HG03066 (cell line): ENCODE measurements around the gene PALD1.

ENCODE experiments used
- ATAC-seq: cut with Tn5 transposase; IDR thresholded peaks from one replicate; pipeline ENCODE4 v1.9.1; 2021; ENCODE audit warnings: low read depth; ENCODE audit not compliant: unreplicated experiment

PALD1 gene

DNA sequence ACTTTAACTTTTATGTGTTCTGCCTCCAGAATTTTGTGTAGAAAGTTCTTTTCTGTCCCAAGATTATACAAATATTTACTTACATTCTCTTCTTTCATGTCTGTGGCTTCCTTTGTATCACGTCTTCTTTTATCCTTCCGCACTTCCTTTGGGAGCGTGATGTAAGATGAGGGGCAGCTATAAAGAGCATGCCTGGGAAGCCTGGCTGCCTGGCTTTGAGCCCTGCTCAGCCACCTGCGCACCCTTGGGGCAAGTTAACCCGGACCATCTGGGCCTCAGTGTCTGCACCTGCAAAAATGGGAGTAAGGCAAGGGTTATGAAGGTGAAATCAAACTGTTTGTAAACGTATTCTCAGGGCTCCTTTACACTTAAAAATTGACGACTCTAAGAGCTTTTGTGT lies 25.2 kb downstream of the PALD1 start:
- no peak for ATAC-seq

DNA sequence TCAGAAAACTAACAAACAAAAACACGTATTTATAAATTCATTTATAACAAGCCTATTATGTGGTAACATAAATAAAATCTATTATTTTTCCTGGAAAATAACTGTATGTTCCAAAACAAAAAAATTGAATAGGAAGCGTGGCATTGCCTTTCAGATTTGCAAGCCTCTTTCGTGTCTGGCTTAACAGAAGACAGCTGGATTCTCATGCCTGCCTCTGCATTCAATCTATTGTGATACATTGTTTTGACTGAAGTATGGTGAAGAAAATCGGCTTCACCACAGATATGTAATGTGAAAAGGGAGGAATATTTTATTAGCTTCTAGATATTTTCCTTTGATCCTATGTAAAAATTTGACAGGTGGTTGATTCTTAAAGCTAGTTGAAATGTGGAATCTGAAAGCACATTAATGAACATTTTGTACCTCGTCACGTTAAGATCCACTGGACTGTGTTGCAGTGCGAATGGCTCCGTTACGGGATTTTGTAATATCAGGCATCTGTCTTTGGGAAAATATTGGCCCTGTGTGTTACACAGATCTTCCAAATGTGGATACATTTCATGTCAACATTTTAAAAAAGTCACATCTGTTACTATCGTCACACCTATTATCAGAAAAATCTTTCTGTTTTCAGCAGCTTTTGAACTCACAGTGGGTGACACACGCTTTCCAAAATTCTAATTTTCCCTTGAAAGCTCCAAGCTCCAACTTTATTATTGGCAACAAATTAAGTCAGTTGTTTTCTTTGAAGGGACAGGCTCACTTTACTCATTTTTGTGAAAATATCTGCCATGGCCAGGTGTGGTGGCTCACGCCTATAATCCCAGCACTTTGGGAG lies 26.2 kb downstream of the PALD1 start:
- no peak for ATAC-seq

DNA sequence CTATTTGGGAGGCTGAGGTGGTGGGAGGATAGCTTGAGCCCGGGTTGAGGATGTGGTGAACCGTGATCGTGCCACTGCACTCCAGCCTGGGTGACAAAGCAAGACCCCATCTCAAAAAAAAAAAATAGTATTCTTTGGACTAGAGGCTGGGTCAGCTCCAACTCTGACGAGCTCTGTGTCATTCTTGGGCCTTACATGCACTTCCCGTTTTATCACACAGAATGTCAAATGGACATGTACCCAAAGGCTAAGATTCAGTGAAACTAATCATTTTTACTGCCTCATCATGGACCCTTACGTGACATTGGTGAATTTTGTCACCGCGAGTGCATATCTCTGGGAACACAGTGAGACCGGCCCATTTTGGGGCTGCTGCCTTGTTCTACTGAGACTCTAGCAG lies 27.3 kb downstream of the PALD1 start:
- no peak for ATAC-seq

DNA sequence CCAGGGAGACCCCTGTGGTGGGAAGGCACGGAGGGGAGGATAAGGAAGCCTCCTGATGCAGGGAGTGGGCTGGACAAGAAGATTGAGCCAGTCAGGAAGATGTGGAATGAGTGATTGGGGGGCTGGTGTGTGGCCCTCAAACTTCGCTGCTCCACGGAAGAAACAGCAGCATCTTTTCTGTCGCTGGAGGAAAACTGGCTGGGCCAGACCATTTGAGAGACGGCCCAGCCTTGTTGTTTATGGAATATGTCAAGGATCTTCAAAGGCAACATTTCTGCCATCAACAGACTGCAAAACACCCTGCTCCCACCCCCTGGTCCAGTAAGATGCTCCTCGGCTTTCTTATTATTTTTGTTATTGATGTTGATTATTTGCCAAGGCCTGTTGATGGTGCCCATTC lies 29.4 kb downstream of the PALD1 start:
- ATAC-seq, result no peak

DNA sequence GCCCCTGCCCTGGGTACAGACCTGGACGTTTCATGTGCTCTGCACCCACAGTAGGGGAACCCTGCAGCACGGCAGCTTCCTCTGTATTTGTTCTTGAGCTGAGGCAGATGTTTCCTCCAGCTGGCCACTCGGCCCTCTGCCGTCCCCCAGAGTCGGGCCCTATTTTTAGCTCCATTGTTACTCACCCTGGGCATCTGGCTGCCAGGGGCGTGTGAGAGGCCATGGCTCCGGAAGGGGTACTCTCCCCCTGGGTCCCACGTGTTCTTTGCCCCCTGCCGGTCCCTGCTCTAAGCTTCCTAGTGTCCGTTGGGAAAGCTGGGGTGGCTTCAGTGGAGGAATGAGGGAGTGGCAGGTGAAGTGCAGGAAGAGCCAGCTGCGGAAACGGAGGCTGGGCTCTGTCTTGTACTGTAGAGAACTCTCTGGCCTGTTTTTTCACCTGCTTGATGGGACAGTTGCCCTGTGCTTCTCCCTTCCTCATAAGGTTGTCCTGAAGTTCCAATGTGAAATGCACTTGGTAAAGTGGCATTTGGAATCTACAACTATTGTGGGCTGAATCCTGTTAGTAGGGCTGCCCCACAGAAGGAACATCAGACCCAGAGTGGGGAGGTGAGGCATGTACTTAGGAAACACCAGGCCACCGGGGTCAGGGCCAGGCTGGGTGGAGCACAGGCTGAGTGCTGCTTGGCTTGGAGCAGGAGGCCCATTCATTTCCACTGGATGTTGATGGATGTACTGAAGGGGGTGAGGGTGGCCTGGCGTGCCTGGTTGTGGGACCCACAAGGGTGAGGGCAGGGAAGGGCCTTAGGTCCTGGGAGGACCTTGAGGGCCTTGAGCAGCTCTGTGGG lies 30.6 kb downstream of the PALD1 start:
- ATAC-seq, result no peak

DNA sequence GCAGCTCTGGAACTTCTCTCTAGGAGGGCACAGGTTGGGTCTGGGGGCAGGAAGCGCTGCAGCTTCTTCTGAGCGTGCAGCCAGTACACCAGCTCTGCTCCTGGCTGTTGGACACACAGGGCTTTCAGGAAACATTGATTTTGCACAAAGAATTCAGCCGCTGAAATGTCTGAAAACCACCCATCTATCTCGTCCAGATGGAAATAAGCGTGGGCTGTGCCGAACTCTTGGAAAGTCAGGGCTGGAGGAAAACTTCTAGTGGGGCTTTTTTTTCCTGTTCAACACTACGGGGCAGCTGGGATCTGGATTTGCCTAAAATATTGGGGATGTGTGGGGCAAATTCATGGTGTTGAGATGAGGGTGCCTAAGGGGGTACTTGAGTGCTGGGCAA lies 31.2 kb downstream of the PALD1 start:
- no peak for ATAC-seq

DNA sequence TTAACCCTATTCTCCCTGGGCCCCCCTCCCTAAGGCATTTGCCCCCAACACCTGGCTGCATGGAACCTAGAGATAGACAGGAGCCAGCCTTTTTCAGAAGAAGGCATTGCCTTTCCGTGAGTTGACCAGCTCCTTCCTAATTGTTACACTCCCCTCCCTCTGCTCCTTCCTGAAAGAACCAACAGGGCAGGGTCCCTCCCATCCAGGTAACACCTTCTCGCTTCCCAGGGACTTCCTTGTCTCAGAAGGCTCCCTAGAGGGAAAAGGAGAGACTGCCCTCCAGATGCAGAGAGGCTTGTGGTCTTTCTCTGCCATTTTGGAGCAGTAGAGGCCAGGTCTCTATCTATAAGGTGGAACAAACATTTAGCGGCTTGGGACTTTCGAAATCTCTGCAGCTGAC lies 31.9 kb downstream of the PALD1 start:
- no peak for ATAC-seq

DNA sequence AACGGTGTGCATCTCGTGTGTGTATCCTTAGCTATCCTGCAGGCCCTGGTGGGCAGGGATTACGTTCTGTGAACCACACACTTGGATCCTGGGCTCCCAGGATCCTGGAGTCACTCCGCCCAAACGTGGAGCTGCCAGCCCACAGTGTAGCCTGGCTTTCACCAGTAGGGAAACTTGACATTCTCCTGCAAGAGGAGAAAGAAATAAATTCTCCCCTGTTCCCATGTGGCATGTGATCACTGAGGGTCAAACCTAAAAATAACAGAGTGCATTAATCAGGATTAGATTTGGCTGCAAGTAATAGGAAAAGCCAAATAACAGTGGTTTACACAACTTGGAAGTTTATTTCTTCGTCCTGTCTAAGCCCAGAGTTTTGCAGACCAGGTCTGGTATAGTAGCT lies 32.3 kb downstream of the PALD1 start:
- no peak for ATAC-seq

DNA sequence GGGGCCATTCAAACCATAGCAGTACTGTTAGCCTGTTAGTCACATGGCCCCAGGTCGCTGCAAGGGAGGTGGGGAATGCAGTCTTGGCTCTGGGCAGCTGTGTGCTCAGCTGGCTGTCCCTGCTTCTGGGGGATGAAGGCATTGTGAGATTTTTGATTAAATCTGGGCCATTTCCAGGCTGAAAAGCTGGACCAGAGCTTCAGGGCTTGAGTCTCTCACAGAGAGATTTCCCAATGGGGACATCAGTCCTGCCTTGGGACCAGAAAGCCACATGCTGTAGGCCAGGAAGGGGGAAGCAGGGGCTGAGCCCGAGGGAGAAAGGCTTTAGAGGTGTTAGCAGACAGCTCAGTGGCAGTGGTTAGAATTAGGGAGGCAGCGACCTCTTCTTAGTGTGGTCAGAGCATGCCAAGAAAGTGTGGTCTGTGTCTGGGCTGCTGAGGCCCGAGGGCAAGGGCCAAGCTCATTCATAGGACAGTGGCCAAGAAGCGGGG lies 33.6 kb downstream of the PALD1 start:
- no peak for ATAC-seq

DNA sequence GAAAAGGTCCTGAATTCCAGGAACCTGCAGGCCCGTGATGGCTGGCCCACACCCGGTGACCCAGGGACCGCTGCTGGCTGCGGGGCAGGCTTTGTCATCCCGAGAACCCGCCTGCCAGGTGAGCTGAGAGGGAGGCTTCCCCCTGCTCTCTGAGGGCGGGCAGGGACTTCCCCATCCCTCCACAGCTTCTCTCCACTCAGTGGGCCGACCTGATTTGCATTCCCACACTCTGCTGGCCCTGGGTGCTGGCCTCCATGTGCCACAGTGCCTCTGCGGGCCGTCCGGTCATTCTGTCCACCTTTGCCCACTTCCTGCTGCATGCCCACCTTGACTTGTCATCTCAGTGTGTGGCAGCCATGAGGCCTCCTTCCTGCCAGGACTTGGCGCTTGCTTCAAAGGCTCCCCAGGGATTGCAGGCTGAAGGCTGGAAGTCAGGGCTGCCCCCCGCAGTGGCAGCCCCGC lies 35.3 kb downstream of the PALD1 start:
- peak; percentile 96 for ATAC-seq

DNA sequence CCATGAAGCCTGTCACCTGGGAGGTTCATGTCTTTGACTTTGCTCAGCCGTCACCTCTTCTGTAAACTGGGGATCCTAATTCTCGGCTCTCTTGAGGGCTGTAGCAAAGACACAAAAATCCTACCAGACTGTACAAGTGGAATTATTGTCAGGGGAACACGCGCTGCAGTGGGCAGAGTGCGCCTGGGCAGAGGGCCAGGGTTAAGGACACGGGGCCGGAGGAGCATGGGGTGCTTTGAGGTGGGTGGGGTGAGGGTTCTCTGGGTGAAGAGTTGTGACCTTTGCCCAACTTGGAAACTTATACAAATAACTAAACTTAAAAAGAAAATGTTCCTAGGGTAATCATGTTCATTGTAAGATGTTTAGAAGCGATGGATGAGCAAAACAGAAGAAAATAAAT lies 36.0 kb downstream of the PALD1 start:
- no peak for ATAC-seq

DNA sequence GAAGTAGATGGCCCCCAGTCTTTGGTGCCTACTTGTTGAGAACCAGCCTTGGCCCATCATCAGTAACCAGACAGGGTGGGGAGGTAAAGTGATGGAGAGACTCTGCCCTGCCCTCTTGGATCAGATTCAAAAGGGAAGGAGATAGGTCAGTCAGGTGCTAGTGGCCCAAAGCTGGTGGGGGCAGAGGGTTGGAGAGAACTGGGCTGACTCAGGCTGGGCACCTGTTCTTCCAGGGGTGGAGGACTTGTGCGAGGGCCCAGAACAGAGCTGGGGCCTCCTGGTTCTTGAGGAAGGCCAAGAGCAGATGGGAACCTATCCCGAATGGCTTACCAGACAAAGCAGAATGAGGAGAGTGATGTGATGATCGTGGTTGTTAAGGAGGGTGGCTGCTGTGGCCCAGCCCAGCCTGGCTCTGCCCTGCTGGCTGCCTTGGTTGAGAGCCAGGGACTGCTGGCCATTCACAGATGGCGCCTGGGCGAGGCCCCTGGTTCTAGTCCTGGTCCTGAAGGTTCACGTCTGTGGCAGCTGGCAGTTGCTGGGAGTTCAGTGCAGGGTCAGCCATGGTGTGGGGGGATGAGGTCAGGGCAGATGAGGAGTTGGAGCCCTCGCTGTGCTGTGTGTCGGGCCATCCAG lies 36.6 kb downstream of the PALD1 start:
- ATAC-seq, result no peak

DNA sequence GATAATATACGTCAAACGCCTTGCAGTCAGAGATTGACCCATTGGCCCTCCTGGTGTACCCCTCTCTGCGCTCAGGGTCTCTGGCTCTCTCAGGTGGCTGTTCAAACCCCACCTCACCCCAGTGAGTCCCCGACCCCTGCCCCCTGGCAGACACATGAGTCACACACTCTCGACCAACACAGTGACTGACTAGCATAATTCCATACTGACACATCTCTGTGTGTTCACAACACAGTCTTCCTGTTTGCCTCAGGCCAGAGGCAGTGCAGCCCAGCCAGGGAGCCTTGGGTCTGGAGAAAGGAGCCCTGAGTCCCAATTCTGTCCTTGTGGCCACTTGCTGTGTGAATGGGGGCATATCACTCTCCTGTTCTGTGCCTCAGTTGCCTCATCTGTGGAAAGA lies 40.1 kb downstream of the PALD1 start:
- ATAC-seq, result no peak

DNA sequence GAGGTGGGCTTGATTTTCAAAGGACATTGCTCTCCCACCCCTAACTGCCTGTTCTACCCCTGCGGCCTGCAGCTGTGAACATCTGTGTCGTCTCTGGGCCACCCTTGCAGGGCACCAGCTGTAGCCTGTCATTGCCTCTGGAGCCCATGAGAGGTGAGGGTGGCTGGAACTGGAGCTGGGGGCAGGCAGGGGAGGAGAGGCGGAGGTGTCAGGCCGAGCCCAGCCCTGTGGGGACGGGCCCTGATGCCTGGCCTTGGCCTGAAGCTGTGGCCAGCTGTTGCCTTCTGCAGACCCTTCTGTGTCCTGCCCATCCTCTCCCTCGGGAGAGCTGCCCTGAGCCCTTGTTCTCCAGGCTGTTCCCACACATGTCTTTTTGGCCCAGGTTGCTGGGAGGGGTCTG lies 44.5 kb downstream of the PALD1 start:
- no peak for ATAC-seq

DNA sequence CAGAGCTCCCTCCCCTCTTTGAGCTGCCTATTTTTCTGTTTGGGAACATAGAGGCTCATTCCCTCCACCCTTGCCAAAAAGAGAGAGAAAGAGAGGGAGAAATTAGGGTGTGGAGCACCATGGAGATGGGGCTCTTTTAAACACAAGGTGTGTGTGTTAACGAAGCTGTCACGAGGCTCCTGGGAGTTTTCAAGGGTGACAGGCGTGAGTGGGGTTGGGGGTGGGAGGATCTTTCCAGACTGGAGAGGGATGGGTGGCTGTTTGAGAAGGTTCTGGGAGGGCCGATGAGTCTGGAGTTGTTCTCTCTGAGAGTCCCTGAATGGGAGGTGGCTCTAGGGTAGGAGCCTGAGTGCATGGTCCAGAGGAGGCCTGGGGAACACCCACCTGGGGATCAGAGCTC lies 45.0 kb downstream of the PALD1 start:
- no peak for ATAC-seq

DNA sequence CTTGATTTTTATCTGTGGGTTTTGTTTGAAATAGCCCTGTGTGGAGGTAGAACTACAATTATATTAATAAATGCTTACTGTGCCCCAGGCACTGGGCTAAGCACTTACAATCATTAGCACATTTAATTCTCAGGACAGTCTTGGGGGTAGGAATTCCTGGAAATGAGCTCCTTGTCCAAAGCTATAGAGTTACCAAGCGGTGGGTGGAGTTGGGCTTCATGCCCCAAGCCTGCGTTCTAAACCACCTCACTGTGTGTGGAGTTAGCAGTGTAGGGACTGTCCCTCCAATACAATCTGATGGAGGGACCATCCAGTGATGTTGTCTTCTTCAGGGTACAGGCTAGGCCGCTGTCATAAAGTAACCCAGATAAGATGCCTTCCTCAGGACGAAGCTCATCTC lies 49.7 kb downstream of the PALD1 start:
- no peak for ATAC-seq

DNA sequence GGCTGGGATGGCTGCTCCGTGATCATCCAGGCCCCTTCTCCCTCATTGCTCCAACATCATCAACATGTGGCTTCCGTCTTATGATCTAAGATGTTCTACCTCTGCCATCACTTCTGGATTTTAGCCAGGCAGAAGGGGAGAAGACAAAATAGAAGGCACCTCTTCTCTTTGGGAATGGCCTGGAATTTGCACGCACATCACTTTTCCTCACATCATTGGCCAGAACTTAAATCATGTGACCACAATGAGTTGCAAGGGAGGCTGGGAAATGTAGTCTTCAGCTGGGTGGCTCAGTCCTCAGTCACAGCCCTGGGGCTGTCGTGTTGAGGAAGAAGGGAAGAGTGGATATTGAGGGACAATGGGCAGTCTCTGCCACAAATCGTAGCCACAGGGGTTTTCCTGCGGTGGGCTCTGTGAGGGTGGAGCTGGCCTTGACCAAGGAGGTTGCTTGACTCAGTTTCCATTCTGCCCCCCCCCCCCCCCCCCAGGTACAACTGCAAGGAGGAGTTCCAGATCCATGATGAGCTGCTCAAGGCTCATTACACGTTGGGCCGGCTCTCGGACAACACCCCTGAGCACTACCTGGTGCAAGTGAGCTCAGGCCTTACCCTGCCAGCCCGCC lies 50.3 kb downstream of the PALD1 start:
- ATAC-seq, result no peak

DNA sequence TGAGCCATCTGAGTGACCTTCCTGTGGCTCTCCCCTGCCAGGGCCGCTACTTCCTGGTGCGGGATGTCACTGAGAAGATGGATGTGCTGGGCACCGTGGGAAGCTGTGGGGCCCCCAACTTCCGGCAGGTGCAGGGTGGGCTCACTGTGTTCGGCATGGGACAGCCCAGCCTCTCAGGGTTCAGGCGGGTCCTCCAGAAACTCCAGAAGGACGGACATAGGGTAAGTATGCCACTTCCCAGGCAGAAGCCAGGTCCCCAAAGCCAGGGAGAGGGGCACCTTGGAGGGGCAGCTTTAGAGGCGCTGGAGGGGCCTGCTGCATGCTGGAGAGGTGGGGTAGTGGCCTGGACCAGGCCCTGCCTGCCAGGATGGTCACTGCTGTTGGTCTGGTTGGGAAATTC lies 51.3 kb downstream of the PALD1 start:
- ATAC-seq, result no peak

DNA sequence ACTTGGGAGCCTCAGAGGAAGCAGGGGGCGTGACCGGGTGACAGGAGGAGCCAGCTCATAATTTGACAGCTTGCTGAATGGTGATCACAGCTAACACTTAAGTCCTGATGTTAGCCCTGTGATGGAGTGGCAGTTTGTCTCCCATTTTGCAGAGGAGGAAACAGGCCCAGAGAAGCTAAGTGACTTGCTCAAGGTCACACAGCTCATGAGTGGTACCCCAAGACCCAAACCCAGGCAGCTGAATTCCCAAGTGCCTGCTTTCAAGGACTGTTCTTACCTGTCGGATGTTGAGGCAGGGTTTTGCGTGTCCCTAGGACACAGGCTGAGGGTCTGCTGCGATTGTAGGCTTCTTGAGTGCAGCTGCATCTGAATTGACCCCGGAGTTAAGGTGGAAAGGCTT lies 51.7 kb downstream of the PALD1 start:
- no peak for ATAC-seq

DNA sequence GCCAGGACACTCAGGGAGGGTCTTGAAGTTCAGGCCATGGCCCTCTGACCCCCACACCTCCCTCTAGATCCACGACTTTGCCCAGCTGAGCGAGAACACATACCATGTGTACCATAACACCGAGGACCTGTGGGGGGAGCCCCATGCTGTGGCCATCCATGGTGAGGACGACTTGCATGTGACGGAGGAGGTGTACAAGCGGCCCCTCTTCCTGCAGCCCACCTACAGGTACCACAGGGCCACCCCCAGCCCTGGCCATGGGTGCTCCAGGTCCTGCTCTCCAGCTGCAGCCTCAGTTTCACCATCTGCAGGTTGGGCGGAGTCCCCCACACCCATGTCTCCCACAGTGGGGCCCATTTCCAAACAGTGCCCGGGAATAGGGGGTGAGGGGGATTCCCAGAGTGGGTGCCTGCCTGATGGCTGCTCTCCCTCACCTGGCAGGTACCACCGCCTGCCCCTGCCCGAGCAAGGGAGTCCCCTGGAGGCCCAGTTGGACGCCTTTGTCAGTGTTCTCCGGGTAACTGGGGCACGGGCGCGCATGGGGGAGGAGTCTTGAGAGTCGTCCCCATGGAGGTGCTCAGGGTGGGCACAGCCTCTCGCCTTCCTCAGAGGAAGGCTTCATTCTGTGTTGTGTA lies 54.1 kb downstream of the PALD1 start:
- ATAC-seq, result no peak
